Kasumi-1 (cell line): ENCODE results near the gene SLC22A2.

Experiments used
- DNase-seq, 2 experiments: peaks; one replicate each; lab custom pipeline; 2025; lab: John Stamatoyannopoulos, UW

The SLC22A2 gene

GRCh38 chr6:160273750-160274149, 15.1 kb upstream of the SLC22A2 start:
- DNase-seq, result no peak

GRCh38 chr6:160273196-160273595, 14.6 kb upstream of the SLC22A2 start:
- no peak for DNase-seq

- DNase-seq, result no peak
Measured at GRCh38 chr6:160272707-160273106, 14.1 kb upstream of the SLC22A2 start.

GRCh38 chr6:160270347-160270746, 11.7 kb upstream of the SLC22A2 start:
- DNase-seq, result no peak

- no peak for DNase-seq
Measured at GRCh38 chr6:160269771-160270170, 11.2 kb upstream of the SLC22A2 start.

GRCh38 chr6:160269023-160269521, 10.5 kb upstream of the SLC22A2 start:
- DNase-seq, result no peak

- no peak for DNase-seq
Measured at GRCh38 chr6:160267102-160267501, 8.5 kb upstream of the SLC22A2 start.

- DNase-seq, result no peak
Measured at GRCh38 chr6:160265869-160266476, 7.4 kb upstream of the SLC22A2 start.

- no peak for DNase-seq
Measured at GRCh38 chr6:160264061-160264612, 5.5 kb upstream of the SLC22A2 start.

GRCh38 chr6:160263196-160263939, 4.7 kb upstream of the SLC22A2 start:
- no peak for DNase-seq

GRCh38 chr6:160261991-160262680, 3.5 kb upstream of the SLC22A2 start:
- DNase-seq, result no peak

- DNase-seq, result no peak
Measured at GRCh38 chr6:160260803-160261450, 2.3 kb upstream of the SLC22A2 start.

GRCh38 chr6:160260367-160260766, 1.7 kb upstream of the SLC22A2 start:
- DNase-seq, result no peak

GRCh38 chr6:160259598-160259997, 977 bp upstream of the SLC22A2 start:
- no peak for DNase-seq

GRCh38 chr6:160259143-160259425, 463 bp upstream of the SLC22A2 start:
- no peak for DNase-seq

GRCh38 chr6:160256445-160256844, 2.2 kb downstream of the SLC22A2 start:
- no peak for DNase-seq

- DNase-seq, result no peak
Measured at GRCh38 chr6:160254467-160255312, 3.9 kb downstream of the SLC22A2 start.

GRCh38 chr6:160253714-160254113, 4.9 kb downstream of the SLC22A2 start:
- DNase-seq, result no peak

GRCh38 chr6:160253292-160253691, 5.3 kb downstream of the SLC22A2 start:
- DNase-seq, result no peak

GRCh38 chr6:160252073-160252813, 6.4 kb downstream of the SLC22A2 start:
- DNase-seq, result no peak

GRCh38 chr6:160249671-160250070, 8.9 kb downstream of the SLC22A2 start:
- no peak for DNase-seq
